ENCODE measurements around the gene IKBKG.

IKBKG gene

GRCh38 chrX:154509455-154509854, 38.0 kb upstream of the IKBKG start:
- no peak for TF ChIP-seq FOXM1 (IDR thresholded peaks at IDR 0.05; ENCODE audit: borderline replicate concordance, low read depth)
- no peak for TF ChIP-seq ZBTB7A (IDR thresholded peaks at IDR 0.05; ENCODE audit: low read depth)
- TF ChIP-seq YY1 (IDR thresholded peaks at IDR 0.05; ENCODE audit: low read depth), result no peak
- no peak for TF ChIP-seq CEBPB (IDR thresholded peaks at IDR 0.05)
- no peak for TF ChIP-seq TCF12 (IDR thresholded peaks at IDR 0.05; ENCODE audit: low read depth)
- TF ChIP-seq RAD21 (IDR thresholded peaks at IDR 0.05; ENCODE audit: low read depth), result no peak
- no peak for TF ChIP-seq EGR1 (IDR thresholded peaks at IDR 0.05)
- TF ChIP-seq MAX (IDR thresholded peaks at IDR 0.05), result no peak
- no peak for TF ChIP-seq NFIC (IDR thresholded peaks at IDR 0.05)

- no peak for TF ChIP-seq CEBPB (IDR thresholded peaks at IDR 0.05)
- no peak for TF ChIP-seq TAF1 (IDR thresholded peaks at IDR 0.05; ENCODE audit: low read depth)
Observed at GRCh38 chrX:154511761-154512160, 35.7 kb upstream of the IKBKG start.

GRCh38 chrX:154512879-154513553, 34.4 kb upstream of the IKBKG start:
- TF ChIP-seq EGR1 (IDR thresholded peaks at IDR 0.05), result no peak
- no peak for TF ChIP-seq MAX (IDR thresholded peaks at IDR 0.05)
- TF ChIP-seq USF1 (IDR thresholded peaks at IDR 0.05), result no peak
- no peak for TF ChIP-seq ZBTB7A (IDR thresholded peaks at IDR 0.05; ENCODE audit: low read depth)
- no peak for TF ChIP-seq TAF1 (IDR thresholded peaks at IDR 0.05; ENCODE audit: low read depth)
- TF ChIP-seq NFIC (IDR thresholded peaks at IDR 0.05), result no peak

- no peak for TF ChIP-seq ZBTB7A (IDR thresholded peaks at IDR 0.05; ENCODE audit: low read depth)
- TF ChIP-seq EP300 (IDR thresholded peaks at IDR 0.05; ENCODE audit: borderline replicate concordance), result no peak
- no peak for TF ChIP-seq FOXM1 (IDR thresholded peaks at IDR 0.05; ENCODE audit: borderline replicate concordance, low read depth)
- no peak for TF ChIP-seq USF1 (IDR thresholded peaks at IDR 0.05)
- no peak for TF ChIP-seq MAX (IDR thresholded peaks at IDR 0.05)
- TF ChIP-seq NFIC (IDR thresholded peaks at IDR 0.05), result no peak
- TF ChIP-seq RAD21 (IDR thresholded peaks at IDR 0.05; ENCODE audit: low read depth), result no peak
- TF ChIP-seq EGR1 (IDR thresholded peaks at IDR 0.05), result no peak
- no peak for TF ChIP-seq TAF1 (IDR thresholded peaks at IDR 0.05; ENCODE audit: low read depth)
- TF ChIP-seq REST (IDR thresholded peaks at IDR 0.05; ENCODE audit: low read depth), result no peak
- TF ChIP-seq CREB1 (IDR thresholded peaks at IDR 0.05; ENCODE audit: low read depth), result no peak
- no peak for TF ChIP-seq CEBPB (IDR thresholded peaks at IDR 0.05)
- no peak for TF ChIP-seq TEAD4 (IDR thresholded peaks at IDR 0.05)
- no peak for TF ChIP-seq TCF12 (IDR thresholded peaks at IDR 0.05; ENCODE audit: low read depth)
- no peak for TF ChIP-seq YY1 (IDR thresholded peaks at IDR 0.05; ENCODE audit: low read depth)
Observed at GRCh38 chrX:154513716-154514115, 33.7 kb upstream of the IKBKG start.

- TF ChIP-seq REST (IDR thresholded peaks at IDR 0.05; ENCODE audit: low read depth) (no peak), CREB1 (IDR thresholded peaks at IDR 0.05; ENCODE audit: low read depth) (no peak), ZBTB7A (IDR thresholded peaks at IDR 0.05; ENCODE audit: low read depth) (no peak), TEAD4 (IDR thresholded peaks at IDR 0.05) (no peak), FOXM1 (IDR thresholded peaks at IDR 0.05; ENCODE audit: borderline replicate concordance, low read depth) (no peak), RAD21 (IDR thresholded peaks at IDR 0.05; ENCODE audit: low read depth) (no peak)
Observed at GRCh38 chrX:154515090-154515965, 32.1 kb upstream of the IKBKG start.

Data from Ishikawa (cell line).